ENCODE data around the gene NFATC4.

Gene NFATC4

DNA sequence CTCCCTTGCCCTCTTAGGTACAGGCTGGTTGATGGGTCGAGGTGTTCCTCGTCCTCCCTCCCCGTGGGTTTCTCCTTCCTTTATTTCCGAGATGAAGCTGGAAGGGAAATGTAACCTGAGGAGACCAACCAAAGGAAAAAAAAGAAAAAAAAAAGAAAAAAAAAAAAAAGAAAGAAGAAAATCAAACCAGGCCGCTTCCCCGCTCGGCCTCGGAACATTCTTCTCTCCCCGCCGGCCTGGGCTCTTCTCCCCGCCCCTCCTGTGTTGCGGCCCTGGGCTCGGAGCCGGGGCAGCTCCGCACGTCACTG, 1.6 kb upstream of the NFATC4 start:
- TF ChIP-seq, protein P1, sequence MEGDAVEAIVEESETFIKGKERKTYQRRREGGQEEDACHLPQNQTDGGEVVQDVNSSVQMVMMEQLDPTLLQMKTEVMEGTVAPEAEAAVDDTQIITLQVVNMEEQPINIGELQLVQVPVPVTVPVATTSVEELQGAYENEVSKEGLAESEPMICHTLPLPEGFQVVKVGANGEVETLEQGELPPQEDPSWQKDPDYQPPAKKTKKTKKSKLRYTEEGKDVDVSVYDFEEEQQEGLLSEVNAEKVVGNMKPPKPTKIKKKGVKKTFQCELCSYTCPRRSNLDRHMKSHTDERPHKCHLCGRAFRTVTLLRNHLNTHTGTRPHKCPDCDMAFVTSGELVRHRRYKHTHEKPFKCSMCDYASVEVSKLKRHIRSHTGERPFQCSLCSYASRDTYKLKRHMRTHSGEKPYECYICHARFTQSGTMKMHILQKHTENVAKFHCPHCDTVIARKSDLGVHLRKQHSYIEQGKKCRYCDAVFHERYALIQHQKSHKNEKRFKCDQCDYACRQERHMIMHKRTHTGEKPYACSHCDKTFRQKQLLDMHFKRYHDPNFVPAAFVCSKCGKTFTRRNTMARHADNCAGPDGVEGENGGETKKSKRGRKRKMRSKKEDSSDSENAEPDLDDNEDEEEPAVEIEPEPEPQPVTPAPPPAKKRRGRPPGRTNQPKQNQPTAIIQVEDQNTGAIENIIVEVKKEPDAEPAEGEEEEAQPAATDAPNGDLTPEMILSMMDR (IDR thresholded peaks at IDR 0.05; ENCODE audit: low read depth, low read length) = no peak
- peak overlapping the region; percentile 1 to 46 for H3K4me3 ChIP-seq (replicated peaks in 1 of 2; ENCODE audit: low read depth in 2 of 2, low read length in 2 of 2)
- DNase-seq (ENCODE audit: low read depth in 2 of 2) = no peak

DNA sequence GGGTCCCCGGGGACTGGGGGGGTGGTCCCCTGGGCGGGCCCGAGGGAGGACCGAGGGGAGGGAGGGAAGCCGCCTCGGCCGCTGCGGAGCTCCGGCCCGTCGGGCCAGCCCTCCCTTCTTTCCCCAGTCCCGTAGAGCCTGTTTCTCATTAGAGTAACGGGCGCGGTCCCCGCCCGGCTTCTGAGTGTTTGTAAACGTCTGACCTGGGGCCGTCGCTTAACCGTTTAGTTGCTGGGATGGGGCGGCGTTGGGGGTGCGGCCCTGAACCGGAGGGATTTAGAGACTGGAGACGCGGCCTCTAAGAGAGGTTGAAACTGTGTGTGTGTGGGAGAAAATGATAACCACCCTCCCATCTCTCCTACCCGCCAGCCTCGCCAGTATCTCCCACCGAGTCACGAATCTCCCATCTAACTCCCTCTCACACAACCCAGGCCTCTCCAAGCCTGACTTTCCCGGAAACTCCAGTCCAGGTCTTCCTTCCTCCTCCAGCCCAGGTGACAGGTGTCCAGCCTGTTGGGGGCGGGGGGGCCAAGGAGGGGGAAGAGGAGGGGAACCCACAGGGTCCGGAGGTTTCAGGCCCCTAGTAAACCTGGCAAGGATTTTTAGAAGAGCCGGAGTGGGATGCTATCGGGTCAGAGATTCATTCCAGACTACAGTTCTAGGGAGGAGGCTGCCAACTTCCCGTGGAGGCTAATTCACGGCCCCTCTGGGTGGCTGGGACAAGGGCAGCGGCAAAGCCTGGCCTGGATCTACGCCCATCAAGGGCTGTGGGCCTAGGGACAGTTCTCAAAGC, 1.1 kb upstream of the NFATC4 start:
- peak; percentile 97 to 99 for DNase-seq (ENCODE audit: low read depth in 2 of 2)

DNA sequence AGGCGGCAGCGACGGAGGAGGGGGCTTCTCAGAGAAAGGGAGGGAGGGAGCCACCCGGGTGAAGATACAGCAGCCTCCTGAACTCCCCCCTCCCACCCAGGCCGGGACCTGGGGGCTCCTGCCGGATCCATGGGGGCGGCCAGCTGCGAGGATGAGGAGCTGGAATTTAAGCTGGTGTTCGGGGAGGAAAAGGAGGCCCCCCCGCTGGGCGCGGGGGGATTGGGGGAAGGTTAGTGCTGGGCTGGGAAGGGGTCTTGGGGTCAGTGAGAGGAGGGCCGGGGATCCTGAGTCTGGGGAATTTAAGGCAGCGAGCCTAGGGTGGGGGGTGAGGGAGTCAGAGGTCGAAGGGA, 203 bp downstream of the NFATC4 start:
- no peak for DNase-seq (ENCODE audit: low read depth in 2 of 2)
- TF ChIP-seq, protein P1 (IDR thresholded peaks at IDR 0.05; ENCODE audit: low read depth, low read length) = no peak
- peak overlapping the region; percentile 83 to 88 for H3K4me3 ChIP-seq (replicated peaks in 1 of 2; ENCODE audit: low read depth in 2 of 2, low read length in 2 of 2)

More for the DNA sequence above, 1.1 kb upstream of the NFATC4 start:
- TF ChIP-seq, protein P1 (IDR thresholded peaks at IDR 0.05; ENCODE audit: low read depth, low read length) = no peak
- peak overlapping the region; percentile 34 to 83 for H3K4me3 ChIP-seq (replicated peaks in 1 of 2; ENCODE audit: low read depth in 2 of 2, low read length in 2 of 2)

DNA sequence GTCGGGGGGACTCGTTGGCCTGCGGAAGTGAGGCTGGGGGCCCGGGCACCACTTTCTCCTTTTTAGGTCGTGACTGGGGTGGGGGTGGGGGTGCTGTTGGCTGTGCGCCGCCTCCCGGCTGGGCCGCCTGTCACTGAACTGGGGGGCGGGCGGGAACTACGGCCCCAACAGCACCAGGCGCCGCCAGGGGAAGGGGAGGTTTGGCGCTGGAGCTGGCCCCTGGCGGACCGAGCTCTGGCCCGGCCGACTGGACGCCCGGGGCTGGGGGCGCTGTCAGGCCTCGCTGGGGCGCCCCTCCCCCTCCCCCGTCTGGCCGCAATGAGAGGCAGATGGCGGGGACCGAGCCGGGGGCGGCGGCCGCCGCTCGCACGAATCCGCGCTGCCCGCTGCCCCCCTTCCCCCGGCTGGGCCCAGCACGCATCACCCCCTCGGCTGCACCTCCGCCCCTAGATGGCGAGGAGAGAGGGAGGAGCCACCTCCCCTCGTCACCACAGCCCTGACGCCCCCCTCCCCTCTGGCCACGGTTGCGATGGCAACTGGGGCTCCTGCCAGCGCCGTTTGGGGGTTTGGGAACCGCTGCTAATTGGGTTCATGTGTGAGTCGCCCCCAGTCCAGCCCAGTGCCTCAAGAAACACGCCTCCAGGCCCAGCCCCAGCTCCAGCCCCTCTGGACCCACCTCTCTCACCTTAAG, 723 bp downstream of the NFATC4 start:
- TF ChIP-seq, protein P1 (IDR thresholded peaks at IDR 0.05; ENCODE audit: low read depth, low read length) = no peak
- peak overlapping the region; percentile 83 to 88 for H3K4me3 ChIP-seq (replicated peaks in 1 of 2; ENCODE audit: low read depth in 2 of 2, low read length in 2 of 2)
- DNase-seq (ENCODE audit: low read depth in 2 of 2) = peak; percentile 49 to 78

DNA sequence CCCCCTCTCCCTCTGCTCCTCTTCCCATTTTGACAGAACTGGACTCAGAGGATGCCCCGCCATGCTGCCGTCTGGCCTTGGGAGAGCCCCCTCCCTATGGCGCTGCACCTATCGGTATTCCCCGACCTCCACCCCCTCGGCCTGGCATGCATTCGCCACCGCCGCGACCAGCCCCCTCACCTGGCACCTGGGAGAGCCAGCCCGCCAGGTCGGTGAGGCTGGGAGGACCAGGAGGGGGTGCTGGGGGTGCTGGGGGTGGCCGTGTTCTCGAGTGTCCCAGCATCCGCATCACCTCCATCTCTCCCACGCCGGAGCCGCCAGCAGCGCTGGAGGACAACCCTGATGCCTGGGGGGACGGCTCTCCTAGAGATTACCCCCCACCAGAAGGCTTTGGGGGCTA, 1.5 kb downstream of the NFATC4 start:
- H3K4me3 ChIP-seq (replicated peaks in 1 of 2; ENCODE audit: low read depth in 2 of 2, low read length in 2 of 2) = peak overlapping the region; percentile 83 to 88
- TF ChIP-seq, protein P1 (IDR thresholded peaks at IDR 0.05; ENCODE audit: low read depth, low read length) = no peak
- DNase-seq (ENCODE audit: low read depth in 2 of 2) = no peak

DNA sequence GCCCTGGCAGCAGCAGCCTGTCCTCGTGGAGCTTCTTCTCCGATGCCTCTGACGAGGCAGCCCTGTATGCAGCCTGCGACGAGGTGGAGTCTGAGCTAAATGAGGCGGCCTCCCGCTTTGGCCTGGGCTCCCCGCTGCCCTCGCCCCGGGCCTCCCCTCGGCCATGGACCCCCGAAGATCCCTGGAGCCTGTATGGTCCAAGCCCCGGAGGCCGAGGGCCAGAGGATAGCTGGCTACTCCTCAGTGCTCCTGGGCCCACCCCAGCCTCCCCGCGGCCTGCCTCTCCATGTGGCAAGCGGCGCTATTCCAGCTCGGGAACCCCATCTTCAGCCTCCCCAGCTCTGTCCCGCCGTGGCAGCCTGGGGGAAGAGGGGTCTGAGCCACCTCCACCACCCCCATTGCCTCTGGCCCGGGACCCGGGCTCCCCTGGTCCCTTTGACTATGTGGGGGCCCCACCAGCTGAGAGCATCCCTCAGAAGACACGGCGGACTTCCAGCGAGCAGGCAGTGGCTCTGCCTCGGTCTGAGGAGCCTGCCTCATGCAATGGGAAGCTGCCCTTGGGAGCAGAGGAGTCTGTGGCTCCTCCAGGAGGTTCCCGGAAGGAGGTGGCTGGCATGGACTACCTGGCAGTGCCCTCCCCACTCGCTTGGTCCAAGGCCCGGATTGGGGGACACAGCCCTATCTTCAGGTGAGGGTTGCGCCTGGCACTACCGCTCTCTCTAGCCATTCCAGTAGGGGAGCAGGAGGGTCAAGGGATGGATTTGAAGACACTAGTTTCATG, 2.1 kb downstream of the NFATC4 start:
- no peak overlapping the region for H3K4me3 ChIP-seq (replicated peaks in 1 of 2; ENCODE audit: low read depth in 2 of 2, low read length in 2 of 2)
- TF ChIP-seq, protein P1 (IDR thresholded peaks at IDR 0.05; ENCODE audit: low read depth, low read length) = no peak
- no peak for DNase-seq (ENCODE audit: low read depth in 2 of 2)
